B cell (primary cell): ENCODE data around the gene SLC37A1. TPM values are rescaled to one million over a fixed set of nuclear protein-coding genes. Genes with fewer than 3 reads are reported as not detected.

Source experiments
- ATAC-seq: fragments of 200-7000 bp; cut with Tn5 transposase; one replicate; pipeline ENCODE4 v1.10.0; 2021; ENCODE audit warnings: low read depth, mild to moderate bottlenecking, moderate number of reproducible peaks, moderate library complexity
- CTCF ChIA-PET: fragments of 350-600 bp; sonication (Branson Sonifier 250); formaldehyde crosslinking; loops from one replicate; lab custom pipeline; 2021; ENCODE audit warnings: antibody characterized with exemption, inconsistent platforms; lab: Charles Lee
- POLR2A ChIA-PET: fragments of 350-600 bp; sonication (Branson Sonifier 250); formaldehyde crosslinking; loops from one replicate; lab custom pipeline; 2021; ENCODE audit warnings: antibody characterized with exemption; lab: Charles Lee
- DNase-seq: peaks from one replicate; pipeline ENCODE4 v3.0.0; 2013
- H2AFZ ChIP-seq: 2 replicates; pipeline ENCODE4 v1.6.1; 2012; ENCODE audit warnings: mild to moderate bottlenecking, low read depth, low read length; ENCODE audit not compliant: insufficient read depth, poor library complexity, severe bottlenecking
- H3K27ac ChIP-seq, 2 donors: 1 replicate in 1 of 2; 2 replicates in 1 of 2; pipeline ENCODE4 v1.5.1; 2012 to 2013; ENCODE audit warnings: low read length in 2 of 2, mild to moderate bottlenecking in 2 of 2, moderate library complexity in 1 of 2
- H3K27me3 ChIP-seq, 4 experiments: fragments of 200-600 bp in 1 of 4; sonication (generic) in 1 of 4; replicated peaks in 1 of 4; 1 replicate in 2 of 4; 2 replicates in 2 of 4; pipeline versions ENCODE4 v1.6.1 to v1.7.0; 2013 to 2016; ENCODE audit warnings: low read length in 3 of 4, mild to moderate bottlenecking in 2 of 4, mixed read lengths in 1 of 4, moderate library complexity in 1 of 4; ENCODE audit not compliant: insufficient read depth in 4 of 4, control insufficient read depth in 3 of 4; ENCODE audit errors: control extremely low read depth in 1 of 4
- H3K36me3 ChIP-seq, 2 experiments: replicated peaks in 1 of 2; 1 replicate in 1 of 2; 2 replicates in 1 of 2; pipeline versions ENCODE4 v1.6.1 to v1.7.1; 2013; ENCODE audit warnings: low read length in 1 of 2; ENCODE audit not compliant: insufficient read depth in 2 of 2, control insufficient read depth in 1 of 2; ENCODE audit errors: control extremely low read depth in 1 of 2, extremely low read depth in 1 of 2
- H3K4me1 ChIP-seq, 2 donors: fragments of 200-600 bp in 1 of 2; sonication (generic) in 1 of 2; 1 replicate in 1 of 2; 2 replicates in 1 of 2; pipeline versions ENCODE4 v1.5.1 to v1.6.1; 2013 to 2017; ENCODE audit warnings: low read length in 2 of 2; ENCODE audit not compliant: control insufficient read depth in 2 of 2, insufficient read depth in 2 of 2
- H3K4me2 ChIP-seq: replicated peaks from 2 replicates; pipeline ENCODE3; 2012; ENCODE audit warnings: mild to moderate bottlenecking, low read depth, low read length; ENCODE audit not compliant: poor library complexity, severe bottlenecking
- H3K4me3 ChIP-seq, 5 experiments: fragments of 200-600 bp in 1 of 5; sonication (generic) in 1 of 5; 1 replicate in 3 of 5; 2 replicates in 2 of 5; pipeline versions ENCODE4 v1.5.1 to v1.7.0; 2011 to 2016; ENCODE audit warnings: low read length in 4 of 5, mild to moderate bottlenecking in 4 of 5, low read depth in 2 of 5, control low read depth in 1 of 5, moderate library complexity in 1 of 5; ENCODE audit not compliant: insufficient read depth in 1 of 5; ENCODE audit errors: control extremely low read depth in 1 of 5, extremely low read depth in 1 of 5
- H3K79me2 ChIP-seq: fragments of 200-600 bp; sonication (generic); one replicate; pipeline ENCODE4 v1.6.0; 2016; ENCODE audit warnings: low read length; ENCODE audit not compliant: control insufficient read depth, insufficient read depth
- H3K9ac ChIP-seq: fragments of 200-600 bp; sonication (generic); 2 replicates; pipeline ENCODE4 v1.6.1; 2017; ENCODE audit warnings: mild to moderate bottlenecking, low read length, moderate library complexity
- H3K9me3 ChIP-seq, 3 donors: one replicate each; pipeline versions ENCODE4 v1.6.1 to v1.7.1; 2013; ENCODE audit warnings: low read length in 2 of 3; ENCODE audit not compliant: control insufficient read depth in 2 of 3, insufficient read depth in 1 of 3; ENCODE audit errors: control extremely low read depth in 1 of 3
- H4K20me1 ChIP-seq: 2 replicates; pipeline ENCODE4 v1.6.0; 2012; ENCODE audit warnings: mild to moderate bottlenecking, low read length; ENCODE audit not compliant: insufficient read depth, control insufficient read depth, poor library complexity, severe bottlenecking
- H3K27ac Mint-ChIP-seq: one replicate; pipeline ENCODE4 v1.8.0; 2021; ENCODE audit warnings: mixed read lengths
- H3K27me3 Mint-ChIP-seq: one replicate; pipeline ENCODE4 v1.8.0; 2021; ENCODE audit warnings: mixed read lengths
- H3K4me1 Mint-ChIP-seq: one replicate; pipeline ENCODE4 v1.8.0; 2021; ENCODE audit warnings: mixed read lengths
- H3K4me3 Mint-ChIP-seq: one replicate; pipeline ENCODE4 v1.8.0; 2021; ENCODE audit warnings: mixed read lengths
- H3K9me3 Mint-ChIP-seq: one replicate; pipeline ENCODE4 v1.8.0; 2022; ENCODE audit warnings: mixed read lengths; ENCODE audit not compliant: insufficient read depth
- CTCF ChIP-seq: fragments of 200-600 bp; IDR thresholded peaks from one replicate; pipeline ENCODE4 v1.8.0; 2022; ENCODE audit warnings: antibody characterized with exemption, mild to moderate bottlenecking
- EZH2 ChIP-seq: IDR thresholded peaks from 2 replicates; pipeline ENCODE4 v1.6.1; 2012; ENCODE audit warnings: borderline replicate concordance, low read depth, mild to moderate bottlenecking, moderate library complexity, low read length; ENCODE audit not compliant: insufficient read depth, poor library complexity, severe bottlenecking
- WGBS: methylation state at CpG from one replicate; pipeline ENCODE4 v1.1.5; 2013; ENCODE audit warnings: missing lambda C conversion rate; ENCODE audit not compliant: insufficient coverage; 5-methylcytosine and 5-hydroxymethylcytosine counted together
- intact Hi-C: fragments of 100-400 bp; cut with micrococcal nuclease; formaldehyde crosslinking; loops from one replicate; pipeline ENCODE4 v1.10.0; 2022
- polyA plus RNA-seq: library from polyadenylated mRNA; depleted of rRNA; stranded (reverse); fragments of >200 nt; gene quantifications from 2 replicates; pipeline ENCODE4 v1.2.3, GENCODE V29; 2012
- total RNA-seq, 2 donors: library from RNA; stranded (reverse); fragments of 120-200 nt in 1 of 2; gene quantifications; 1 replicate in 1 of 2; 2 replicates in 1 of 2; pipeline versions ENCODE4 v1.2.3 to v1.2.4, GENCODE V29; 2013 to 2022

Gene SLC37A1
- total and polyA plus RNA-seq, 2 donors (not counting 1 experiment from before 2014, with no cell fraction given), result 38.1 to 60.2 TPM

DNA sequence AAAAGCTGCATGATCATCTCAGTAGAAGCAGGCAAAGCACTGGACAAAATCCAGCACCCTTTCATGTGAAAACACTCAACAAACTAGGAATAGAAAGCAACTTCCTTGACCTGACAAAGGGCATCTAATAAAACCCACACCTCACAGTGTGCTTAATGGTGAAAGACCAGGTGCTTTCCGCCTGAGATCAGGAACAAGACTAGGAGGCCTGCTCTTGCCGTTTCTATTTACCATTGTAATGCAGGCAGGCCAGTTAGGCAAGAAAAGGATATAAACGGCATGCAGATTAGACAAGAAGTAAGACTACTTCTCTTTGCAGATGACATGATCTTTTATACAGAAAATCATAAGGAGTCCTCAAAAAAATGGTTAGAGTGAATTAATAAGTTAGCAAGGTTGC lies 37.2 kb downstream of the SLC37A1 start:
- no peaks in the 10 kb centered on the region for H3K27me3 Mint-ChIP-seq
- H3K27ac ChIP-seq, result no peak overlapping the region
- no peak overlapping the region for H3K4me3 Mint-ChIP-seq
- H3K4me1 ChIP-seq, result no peaks in the 10 kb centered on the region
- WGBS, result 92% methylated on average over 2 of the region's 3 CpGs
- H4K20me1 ChIP-seq, result peaks cover 11% of the 10 kb centered on the region
- no peak for DNase-seq
- ChIA-PET CTCF (no interaction called here), POLR2A (no interaction called here)
- H3K27ac Mint-ChIP-seq, result no peak overlapping the region
- H3K9me3 ChIP-seq, result no peaks in the 10 kb centered on the region
- H3K9me3 Mint-ChIP-seq, result no peaks in the 10 kb centered on the region
- no peak for TF ChIP-seq EZH2
- no peak for TF ChIP-seq CTCF
- no peaks in the 10 kb centered on the region for H3K27me3 ChIP-seq
- H2AFZ ChIP-seq, result no peak overlapping the region
- no peak for ATAC-seq
- H3K4me1 Mint-ChIP-seq, result no peaks in the 10 kb centered on the region
- H3K79me2 ChIP-seq, result no peaks in the 10 kb centered on the region
- intact Hi-C loops, result no loop called here
- peaks cover 3 to 61% of the 10 kb centered on the region in 2 experiments for H3K36me3 ChIP-seq
- H3K4me2 ChIP-seq, result no peak overlapping the region
- no peak overlapping the region for H3K4me3 ChIP-seq
- H3K9ac ChIP-seq, result no peak overlapping the region

GRCh38 chr21:42552407-42553336 lies 39.0 kb downstream of the SLC37A1 start:
- CTCF ChIA-PET, result no interaction called here
- no peak overlapping the region for H2AFZ ChIP-seq

More at GRCh38 chr21:42552407-42553336, 39.0 kb downstream of the SLC37A1 start:
- no peak for DNase-seq
- Histone ChIP-seq H3K27me3 (no peaks in the 10 kb centered on the region), H4K20me1 (peaks cover 7% of the 10 kb centered on the region), H3K4me1 (peaks cover 0 to 12% of the 10 kb centered on the region in 2 donors), H3K79me2 (no peaks in the 10 kb centered on the region), H3K9me3 (no peaks in the 10 kb centered on the region), H3K4me2 (no peak overlapping the region), H3K4me3 (no peak overlapping the region), H3K27ac (no peak overlapping the region), H3K36me3 (peaks cover 0 to 60% of the 10 kb centered on the region in 2 experiments), H3K9ac (no peak overlapping the region)
- peak overlapping the region; percentile 37 for H3K27ac Mint-ChIP-seq
- peaks cover 12% of the 10 kb centered on the region for H3K4me1 Mint-ChIP-seq
- no peak for ATAC-seq
- H3K4me3 Mint-ChIP-seq, result no peak overlapping the region
- no peaks in the 10 kb centered on the region for H3K27me3 Mint-ChIP-seq
- TF ChIP-seq CTCF, result no peak
- no peak for TF ChIP-seq EZH2
- no peaks in the 10 kb centered on the region for H3K9me3 Mint-ChIP-seq
- intact Hi-C loops, result no loop called here
- WGBS, result 94% methylated on average over 5 of the region's 13 CpGs
- POLR2A ChIA-PET, result no interaction called here
